HCT116 (cell line): ENCODE results near the gene ALCAM.

Source experiments
- CEBPB ChIP-seq: IDR thresholded peaks from 2 replicates; pipeline ENCODE4 v1.6.1; 2012; ENCODE audit warnings: low read depth
- CTCF ChIP-seq, 3 experiments: fragments of 200-600 bp in 1 of 3; sonication (generic) in 1 of 3; IDR thresholded peaks in 2 of 3; conservative IDR thresholded peaks in 1 of 3; 2 replicates each; pipeline ENCODE4 v1.5.1; 2012 to 2017; ENCODE audit warnings: low read depth in 2 of 3, low read length in 2 of 3, antibody characterized with exemption in 1 of 3, borderline replicate concordance in 1 of 3, control low read depth in 1 of 3, mild to moderate bottlenecking in 1 of 3, mixed read lengths in 1 of 3, mixed run types in 1 of 3, moderate library complexity in 1 of 3; ENCODE audit not compliant: insufficient read depth in 1 of 3
- EZH2phosphoT487 ChIP-seq: fragments of 200-600 bp; IDR thresholded peaks from 2 replicates; pipeline ENCODE4 v1.6.1; 2018; ENCODE audit warnings: antibody characterized with exemption, borderline replicate concordance
- POLR2A ChIP-seq: IDR thresholded peaks from 2 replicates; pipeline ENCODE4 v1.7.0; 2011; ENCODE audit warnings: borderline replicate concordance; ENCODE audit not compliant: insufficient read depth, insufficient read length; ENCODE audit errors: extremely low read depth
- POLR2AphosphoS5 ChIP-seq: IDR thresholded peaks from 2 replicates; pipeline ENCODE4 v1.6.1; 2011; ENCODE audit warnings: mild to moderate bottlenecking, low read depth, low read length, moderate library complexity
- SP1 ChIP-seq: IDR thresholded peaks from 2 replicates; pipeline ENCODE4 v1.6.1; 2012; ENCODE audit warnings: low read depth

DNA sequence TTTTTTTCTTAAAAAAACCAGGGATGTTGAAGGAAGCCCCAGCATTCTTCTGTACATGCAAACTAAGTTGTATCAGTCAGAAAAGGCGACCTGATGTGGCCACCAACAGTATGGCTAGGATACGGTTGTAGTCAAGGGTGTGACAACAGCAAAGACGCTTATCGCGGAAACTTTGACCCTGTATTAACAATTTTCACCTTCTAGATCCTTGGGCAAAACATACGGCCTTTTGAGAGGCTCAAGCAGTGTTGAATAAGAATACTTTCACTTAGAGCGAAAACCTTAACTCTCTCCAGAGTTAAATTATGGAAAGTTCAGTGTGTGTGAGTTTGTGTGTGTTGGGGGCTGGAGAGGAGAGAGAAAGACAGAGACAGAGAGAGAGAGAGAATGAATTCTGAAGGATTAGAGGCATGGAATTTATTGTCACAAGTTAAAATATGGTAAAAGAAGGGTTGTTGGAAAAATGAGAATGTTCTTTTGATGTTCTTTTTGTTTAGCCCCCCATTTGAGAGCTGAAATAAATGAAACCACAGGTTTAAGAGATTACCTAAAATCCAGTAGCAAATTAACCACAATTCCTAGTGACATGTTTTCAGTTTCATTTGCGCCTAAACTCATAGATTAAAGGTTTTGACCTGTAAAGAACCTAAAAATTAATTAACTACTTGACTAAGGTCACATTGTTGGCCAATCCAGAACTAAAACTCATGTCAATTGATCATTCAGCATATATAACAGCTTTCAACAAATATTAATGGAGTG lies 9.2 kb downstream of the ALCAM start:
- TF ChIP-seq EZH2phosphoT487 (no peak), CEBPB (no peak), SP1 (no peak), CTCF (IDR thresholded peaks at IDR 0.05 in 2 of 3, conservative IDR thresholded peaks at IDR 0.05 in 1 of 3; ENCODE audit: borderline replicate concordance in 1 of 3, insufficient read depth in 1 of 3, low read depth in 2 of 3, low read length in 2 of 3) (no peak), POLR2A (no peak), POLR2AphosphoS5 (no peak)
